Measurements from ENCODE around the gene ELK1.

DNA sequence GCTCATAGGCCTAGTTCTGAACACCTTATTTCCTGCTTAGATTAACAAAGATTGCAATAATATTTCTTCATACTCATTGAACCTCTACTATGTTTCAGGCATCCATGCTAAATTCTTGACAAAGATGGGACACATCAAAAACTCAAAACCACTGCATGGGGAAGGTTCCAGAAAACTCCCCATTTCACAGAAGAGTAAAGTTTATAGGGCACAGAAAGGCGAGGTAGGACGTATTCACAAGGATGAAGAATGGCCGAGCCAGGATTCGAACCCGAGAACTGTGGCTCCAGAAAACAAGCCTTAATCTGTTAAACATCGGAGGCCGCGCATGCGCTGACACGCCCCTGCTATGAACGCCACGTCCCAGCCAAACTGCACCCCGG lies 7.9 kb upstream of the ELK1 start:
- TF ChIP-seq NFXL1 (IDR thresholded peaks at IDR 0.05; ENCODE audit: borderline replicate concordance): no peak
- TF ChIP-seq BCLAF1 (IDR thresholded peaks at IDR 0.05): no peak
- TF ChIP-seq POLR2A (IDR thresholded peaks at IDR 0.05; ENCODE audit: low read depth, low read length): no peak
- TF ChIP-seq, protein P1, sequence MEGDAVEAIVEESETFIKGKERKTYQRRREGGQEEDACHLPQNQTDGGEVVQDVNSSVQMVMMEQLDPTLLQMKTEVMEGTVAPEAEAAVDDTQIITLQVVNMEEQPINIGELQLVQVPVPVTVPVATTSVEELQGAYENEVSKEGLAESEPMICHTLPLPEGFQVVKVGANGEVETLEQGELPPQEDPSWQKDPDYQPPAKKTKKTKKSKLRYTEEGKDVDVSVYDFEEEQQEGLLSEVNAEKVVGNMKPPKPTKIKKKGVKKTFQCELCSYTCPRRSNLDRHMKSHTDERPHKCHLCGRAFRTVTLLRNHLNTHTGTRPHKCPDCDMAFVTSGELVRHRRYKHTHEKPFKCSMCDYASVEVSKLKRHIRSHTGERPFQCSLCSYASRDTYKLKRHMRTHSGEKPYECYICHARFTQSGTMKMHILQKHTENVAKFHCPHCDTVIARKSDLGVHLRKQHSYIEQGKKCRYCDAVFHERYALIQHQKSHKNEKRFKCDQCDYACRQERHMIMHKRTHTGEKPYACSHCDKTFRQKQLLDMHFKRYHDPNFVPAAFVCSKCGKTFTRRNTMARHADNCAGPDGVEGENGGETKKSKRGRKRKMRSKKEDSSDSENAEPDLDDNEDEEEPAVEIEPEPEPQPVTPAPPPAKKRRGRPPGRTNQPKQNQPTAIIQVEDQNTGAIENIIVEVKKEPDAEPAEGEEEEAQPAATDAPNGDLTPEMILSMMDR (IDR thresholded peaks at IDR 0.05 in 2 of 3, conservative IDR thresholded peaks at IDR 0.05 in 1 of 3; ENCODE audit: control insufficient read depth in 2 of 3, extremely low read depth in 1 of 3, insufficient read depth in 1 of 3, low read depth in 3 of 3, low read length in 3 of 3): no peak
- TF ChIP-seq JUND (IDR thresholded peaks at IDR 0.05; ENCODE audit: low read depth, low read length): no peak
- no peak for TF ChIP-seq CREB1 (IDR thresholded peaks at IDR 0.05; ENCODE audit: low read depth)
- TF ChIP-seq ESRRA (IDR thresholded peaks at IDR 0.05; ENCODE audit: low read length): no peak
- TF ChIP-seq TCF12 (IDR thresholded peaks at IDR 0.05; ENCODE audit: low read depth, low read length): no peak
- TF ChIP-seq RCOR1 (conservative IDR thresholded peaks at IDR 0.05; ENCODE audit: low read depth, low read length): no peak
- TF ChIP-seq TCF3 (IDR thresholded peaks at IDR 0.05; ENCODE audit: borderline replicate concordance, insufficient read depth, low read depth, low read length): no peak
- TF ChIP-seq SPI1 (IDR thresholded peaks at IDR 0.05; ENCODE audit: borderline replicate concordance, insufficient read depth, low read depth, low read length): no peak
- 0 out of 2 replicates have a peak, but pooled peaks have one; percentile 13 for TF ChIP-seq NFYB (IDR thresholded peaks at IDR 0.05; ENCODE audit: insufficient read depth, low read depth, low read length)
- TF ChIP-seq RUNX3 (IDR thresholded peaks at IDR 0.05; ENCODE audit: low read length): no peak
